Stimulated activated effector memory CD8-positive, alpha-beta T cell treated with anti-CD3 and anti-CD28 coated beads, Interleukin-12 subunit alpha, Interleukin-12 subunit beta, amount 100 ng/mL, for 72 hours (primary cell): Measurements from ENCODE around the gene SMIM35.

Experiments used
- ATAC-seq: fragments of 150-1000 bp; cut with Tn5 transposase; 2 replicates; pipeline ENCODE4 v1.10.0; 2021
- DNase-seq, 2 donors: peaks; one replicate each; pipeline ENCODE4 v3.0.0; 2021 to 2022; ENCODE audit warnings: low spot score in 2 of 2
- H3K27ac Mint-ChIP-seq: one replicate; pipeline ENCODE4 v1.8.0; 2022; ENCODE audit warnings: mild to moderate bottlenecking, mixed read lengths
- H3K36me3 Mint-ChIP-seq: one replicate; pipeline ENCODE4 v1.8.0; 2022; ENCODE audit warnings: mild to moderate bottlenecking, mixed read lengths
- H3K4me1 Mint-ChIP-seq: one replicate; pipeline ENCODE4 v1.8.0; 2022; ENCODE audit warnings: mixed read lengths
- H3K4me3 Mint-ChIP-seq: one replicate; pipeline ENCODE4 v1.8.0; 2022; ENCODE audit warnings: mild to moderate bottlenecking, mixed read lengths
- H3K9me3 Mint-ChIP-seq: one replicate; pipeline ENCODE4 v1.8.0; 2022; ENCODE audit warnings: mixed read lengths

The SMIM35 gene

GRCh38 chr11:118086913-118087768, at the start of gene SMIM35:
TSS of gene SMIM35 (minus strand) at chr11:118086963. CDS start at chr11:118086757, 206 bp downstream.
- ATAC-seq (no peak), DNase-seq (no peak)
- Mint-ChIP-seq H3K9me3 (peaks cover 10% of the 10 kb centered on the region), H3K36me3 (no peaks in the 10 kb centered on the region), H3K4me3 (no peak within 1 kb of the TSS), H3K27ac (no peak within 1 kb of the TSS), H3K4me1 (peaks cover 5% of the 10 kb centered on the region)

- Mint-ChIP-seq H3K4me3 (no peak overlapping the region), H3K36me3 (no peaks in the 10 kb centered on the region), H3K4me1 (no peaks in the 10 kb centered on the region), H3K27ac (no peak overlapping the region), H3K9me3 (no peaks in the 10 kb centered on the region)
- no peak for ATAC-seq
- no peak for DNase-seq
Measured at GRCh38 chr11:118136341-118136740, 49.6 kb upstream of the SMIM35 start.

GRCh38 chr11:118135796-118136165, 49.0 kb upstream of the SMIM35 start:
- Mint-ChIP-seq H3K4me1 (no peaks in the 10 kb centered on the region), H3K27ac (peak overlapping the region; percentile 55), H3K4me3 (no peak overlapping the region), H3K9me3 (no peaks in the 10 kb centered on the region), H3K36me3 (no peaks in the 10 kb centered on the region)
- DNase-seq, result no peak
- ATAC-seq, result no peak

GRCh38 chr11:118135051-118135795, 48.5 kb upstream of the SMIM35 start:
- H3K4me3 Mint-ChIP-seq, result no peak overlapping the region
- H3K9me3 Mint-ChIP-seq, result no peaks in the 10 kb centered on the region
- H3K4me1 Mint-ChIP-seq, result no peaks in the 10 kb centered on the region
- no peak for DNase-seq
- H3K27ac Mint-ChIP-seq, result peak overlapping the region; percentile 55
- no peaks in the 10 kb centered on the region for H3K36me3 Mint-ChIP-seq
- ATAC-seq, result no peak

GRCh38 chr11:118133816-118134215, 47.1 kb upstream of the SMIM35 start:
- no peak for DNase-seq
- no peak for ATAC-seq
- Mint-ChIP-seq H3K4me1 (no peaks in the 10 kb centered on the region), H3K27ac (no peak overlapping the region), H3K36me3 (no peaks in the 10 kb centered on the region), H3K9me3 (no peaks in the 10 kb centered on the region), H3K4me3 (no peak overlapping the region)

GRCh38 chr11:118132385-118133151, 45.8 kb upstream of the SMIM35 start:
- Mint-ChIP-seq H3K4me1 (no peaks in the 10 kb centered on the region), H3K4me3 (no peak overlapping the region), H3K9me3 (no peaks in the 10 kb centered on the region), H3K27ac (no peak overlapping the region), H3K36me3 (no peaks in the 10 kb centered on the region)
- ATAC-seq (no peak), DNase-seq (no peak)

- ATAC-seq (no peak), DNase-seq (no peak)
- no peaks in the 10 kb centered on the region for H3K9me3 Mint-ChIP-seq
- no peaks in the 10 kb centered on the region for H3K36me3 Mint-ChIP-seq
- no peaks in the 10 kb centered on the region for H3K4me1 Mint-ChIP-seq
- H3K4me3 Mint-ChIP-seq, result no peak overlapping the region
- H3K27ac Mint-ChIP-seq, result no peak overlapping the region
Measured at GRCh38 chr11:118129471-118130172, 42.9 kb upstream of the SMIM35 start.

GRCh38 chr11:118128721-118129470, 42.1 kb upstream of the SMIM35 start:
- H3K27ac Mint-ChIP-seq, result no peak overlapping the region
- ATAC-seq (no peak), DNase-seq (no peak)
- no peaks in the 10 kb centered on the region for H3K9me3 Mint-ChIP-seq
- H3K4me1 Mint-ChIP-seq, result no peaks in the 10 kb centered on the region
- H3K36me3 Mint-ChIP-seq, result no peaks in the 10 kb centered on the region
- no peak overlapping the region for H3K4me3 Mint-ChIP-seq

GRCh38 chr11:118128310-118128709, 41.5 kb upstream of the SMIM35 start:
- H3K4me3 Mint-ChIP-seq, result no peak overlapping the region
- H3K4me1 Mint-ChIP-seq, result no peaks in the 10 kb centered on the region
- no peaks in the 10 kb centered on the region for H3K9me3 Mint-ChIP-seq
- ATAC-seq (no peak), DNase-seq (no peak)
- H3K27ac Mint-ChIP-seq, result no peak overlapping the region
- no peaks in the 10 kb centered on the region for H3K36me3 Mint-ChIP-seq

- H3K36me3 Mint-ChIP-seq, result no peaks in the 10 kb centered on the region
- H3K4me1 Mint-ChIP-seq, result no peaks in the 10 kb centered on the region
- peak; percentile 24 for ATAC-seq
- no peak for DNase-seq
- H3K4me3 Mint-ChIP-seq, result no peak overlapping the region
- H3K9me3 Mint-ChIP-seq, result no peaks in the 10 kb centered on the region
- H3K27ac Mint-ChIP-seq, result no peak overlapping the region
Measured at GRCh38 chr11:118126082-118126838, 39.5 kb upstream of the SMIM35 start.

GRCh38 chr11:118124929-118125535, 38.3 kb upstream of the SMIM35 start:
- DNase-seq, result no peak
- H3K4me3 Mint-ChIP-seq, result no peak overlapping the region
- H3K9me3 Mint-ChIP-seq, result peaks cover 6% of the 10 kb centered on the region
- no peak for ATAC-seq
- H3K36me3 Mint-ChIP-seq, result no peaks in the 10 kb centered on the region
- no peaks in the 10 kb centered on the region for H3K4me1 Mint-ChIP-seq
- no peak overlapping the region for H3K27ac Mint-ChIP-seq

GRCh38 chr11:118120793-118121192, 34.0 kb upstream of the SMIM35 start:
- Mint-ChIP-seq H3K4me1 (peaks cover 19% of the 10 kb centered on the region), H3K27ac (no peak overlapping the region), H3K4me3 (no peak overlapping the region), H3K36me3 (no peaks in the 10 kb centered on the region), H3K9me3 (peaks cover 6% of the 10 kb centered on the region)
- no peak for ATAC-seq
- no peak for DNase-seq

GRCh38 chr11:118117790-118118601, 31.2 kb upstream of the SMIM35 start:
- DNase-seq (peak; percentile 12 to 68), ATAC-seq (peak; percentile 95)
- Mint-ChIP-seq H3K4me3 (peak overlapping the region; percentile 52), H3K36me3 (no peaks in the 10 kb centered on the region), H3K27ac (peak overlapping the region; percentile 79), H3K9me3 (peaks cover 6% of the 10 kb centered on the region), H3K4me1 (peaks cover 32% of the 10 kb centered on the region)
